K562 (cell line): ENCODE data around the gene MAN2B1. TPM values are rescaled to one million over a fixed set of nuclear protein-coding genes. Genes with fewer than 3 reads are reported as not detected.

Experiments
- ADNP ChIP-seq: fragments of 200-800 bp; sonication (Bioruptor generic); IDR thresholded peaks from 2 replicates; pipeline ENCODE4 v1.6.1; 2016; ENCODE audit warnings: missing genetic modification characterization, missing compliant biosample characterization
- ELF2 ChIP-seq: fragments of 250-450 bp; sonication (Bioruptor Pico); IDR thresholded peaks from 2 replicates; pipeline ENCODE4 v1.5.0; 2021; ENCODE audit warnings: mild to moderate bottlenecking
- HOMEZ ChIP-seq: fragments of 250-450 bp; sonication (Bioruptor Pico); IDR thresholded peaks from 2 replicates; pipeline ENCODE4 v1.4.0; 2020; ENCODE audit warnings: mild to moderate bottlenecking, moderate library complexity
- KDM1A ChIP-seq, 2 experiments: fragments of 450-650 bp; IDR thresholded peaks; 2 replicates each; pipeline ENCODE4 v1.6.1; 2016; ENCODE audit warnings: mild to moderate bottlenecking in 2 of 2
- NR4A1 ChIP-seq, 2 experiments: fragments of 250-450 bp in 1 of 2; fragments of 450-650 bp in 1 of 2; sonication (Bioruptor Pico) in 1 of 2; IDR thresholded peaks; 2 replicates each; pipeline versions ENCODE4 v1.4.0 to v1.6.1; 2016 to 2020; ENCODE audit warnings: mild to moderate bottlenecking in 2 of 2, missing compliant biosample characterization in 1 of 2, missing genetic modification characterization in 1 of 2, moderate library complexity in 1 of 2
- PREB ChIP-seq: sonication (generic); formaldehyde crosslinking; IDR thresholded peaks from 2 replicates; pipeline ENCODE4 v1.8.1; 2023; ENCODE audit warnings: mild to moderate bottlenecking, missing genetic modification reagents
- RBM34 ChIP-seq: fragments of 200-400 bp; formaldehyde crosslinking; IDR thresholded peaks from 2 replicates; pipeline ENCODE4 v1.6.1; 2018; ENCODE audit warnings: low read length, borderline replicate concordance; ENCODE audit not compliant: insufficient read depth
- TBP ChIP-seq: optimal IDR thresholded peaks from 2 replicates; pipeline ENCODE3; 2011; ENCODE audit warnings: low read depth, low read length, improper control_type of control experiment
- ZNF146 ChIP-seq: IDR thresholded peaks from one replicate; pipeline ENCODE4 v1.6.1; 2018; ENCODE audit warnings: missing compliant biosample characterization; ENCODE audit not compliant: unreplicated experiment
- ZNF165 ChIP-seq: fragments of 250-450 bp; sonication (Bioruptor Pico); IDR thresholded peaks from 2 replicates; pipeline ENCODE4 v1.4.0; 2020; ENCODE audit warnings: borderline replicate concordance
- ZNF274 ChIP-seq: IDR thresholded peaks from 2 replicates; pipeline ENCODE4 v1.6.1; 2011; ENCODE audit warnings: low read depth, mild to moderate bottlenecking, low read length, moderate library complexity, borderline replicate concordance
- polyA plus RNA-seq, 8 experiments: library from polyadenylated mRNA; depleted of rRNA in 4 of 8; stranded (reverse) in 5 of 8; unstranded in 3 of 8; fragments of >200 nt; fragmentation: Nextera tagmentation in 2 of 8; fragmentation: Illumina TruSeq in 1 of 8; extraction: Ambion mirVana in 2 of 8; extraction: Trizol in 1 of 8; gene quantifications; 2 replicates each; pipeline versions ENCODE4 v1.2.1 to v1.2.3, GENCODE V29; 2011 to 2014; ENCODE audit warnings: inconsistent platforms in 1 of 8, missing spikeins in 1 of 8
- total RNA-seq, 7 experiments: library from RNA; depleted of rRNA in 6 of 7; stranded (reverse); fragments of >200 nt in 6 of 7; fragmentation: Illumina TruSeq in 2 of 7; extraction: Trizol in 2 of 7; gene quantifications; 2 replicates each; pipeline versions ENCODE4 v1.2.1 to v1.2.3, GENCODE V29; 2011 to 2021; ENCODE audit warnings: low replicate concordance in 1 of 7
- TF ChIP-seq, protein P1 (sequence below): fragments of 450-650 bp; formaldehyde crosslinking; IDR thresholded peaks from 2 replicates; pipeline ENCODE4 v1.4.0; 2020; ENCODE audit warnings: mild to moderate bottlenecking
- TF ChIP-seq, protein P2 (sequence below): IDR thresholded peaks from 2 replicates; pipeline ENCODE4 v1.6.1; 2012; ENCODE audit warnings: low read depth, low read length, improper control_type of control experiment, borderline replicate concordance

MAN2B1 gene
- total and polyA plus RNA-seq, 9 of the 15 experiments (the other 6 are each of a cell fraction or from before 2014, with no cell fraction given), result 0.59 to 33.8 (median 11.4) TPM

- no peak for TF ChIP-seq ZNF165
- no peak for TF ChIP-seq KDM1A (IDR thresholded peaks at IDR 0.05)
- TF ChIP-seq ZNF146 (CRISPR knock-in tag), result no peak
- peak; percentile 88 for TF ChIP-seq TBP
- TF ChIP-seq ZNF274, result no peak
- TF ChIP-seq, protein P1, sequence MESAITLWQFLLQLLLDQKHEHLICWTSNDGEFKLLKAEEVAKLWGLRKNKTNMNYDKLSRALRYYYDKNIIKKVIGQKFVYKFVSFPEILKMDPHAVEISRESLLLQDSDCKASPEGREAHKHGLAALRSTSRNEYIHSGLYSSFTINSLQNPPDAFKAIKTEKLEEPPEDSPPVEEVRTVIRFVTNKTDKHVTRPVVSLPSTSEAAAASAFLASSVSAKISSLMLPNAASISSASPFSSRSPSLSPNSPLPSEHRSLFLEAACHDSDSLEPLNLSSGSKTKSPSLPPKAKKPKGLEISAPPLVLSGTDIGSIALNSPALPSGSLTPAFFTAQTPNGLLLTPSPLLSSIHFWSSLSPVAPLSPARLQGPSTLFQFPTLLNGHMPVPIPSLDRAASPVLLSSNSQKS, result no peak
- TF ChIP-seq NR4A1 (CRISPR knock-in tag; IDR thresholded peaks at IDR 0.05), result no peak; the same call in 1 of the 2 replicates
- TF ChIP-seq NR4A1 (tag; IDR thresholded peaks at IDR 0.05), result peak; percentile 43; the same call in 1 of the 2 replicates
- TF ChIP-seq PREB, result no peak
- TF ChIP-seq HOMEZ (CRISPR knock-in tag), result no peak
- no peak for TF ChIP-seq RBM34
- no peak for TF ChIP-seq ADNP (tag)
- TF ChIP-seq, protein P2, sequence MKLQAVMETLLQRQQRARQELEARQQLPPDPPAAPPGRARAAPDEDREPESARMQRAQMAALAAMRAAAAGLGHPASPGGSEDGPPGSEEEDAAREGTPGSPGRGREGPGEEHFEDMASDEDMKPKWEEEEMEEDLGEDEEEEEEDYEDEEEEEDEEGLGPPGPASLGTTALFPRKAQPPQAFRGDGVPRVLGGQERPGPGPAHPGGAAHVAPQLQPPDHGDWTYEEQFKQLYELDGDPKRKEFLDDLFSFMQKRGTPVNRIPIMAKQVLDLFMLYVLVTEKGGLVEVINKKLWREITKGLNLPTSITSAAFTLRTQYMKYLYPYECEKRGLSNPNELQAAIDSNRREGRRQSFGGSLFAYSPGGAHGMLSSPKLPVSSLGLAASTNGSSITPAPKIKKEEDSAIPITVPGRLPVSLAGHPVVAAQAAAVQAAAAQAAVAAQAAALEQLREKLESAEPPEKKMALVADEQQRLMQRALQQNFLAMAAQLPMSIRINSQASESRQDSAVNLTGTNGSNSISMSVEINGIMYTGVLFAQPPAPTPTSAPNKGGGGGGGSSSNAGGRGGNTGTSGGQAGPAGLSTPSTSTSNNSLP, result peak; percentile 56; the same call in 1 of the 2 replicates
- peak; percentile 69 for TF ChIP-seq ELF2
These were observed 14.8 kb upstream of the MAN2B1 start, which contains the start of gene DHPS (continued) for GRCh38 chr19:12681074-12681987.
